Ovary (tissue), 9 donors: Measurements from ENCODE around the gene CCR9. TPM values are rescaled to one million over a fixed set of nuclear protein-coding genes. Genes with fewer than 3 reads are reported as not detected.

Experiments used
- DNase-seq, 5 donors: peaks; one replicate each; pipeline ENCODE4 v3.0.0-alpha.2; 2019 to 2020
- H3K27ac ChIP-seq, 2 donors: fragments of 200-600 bp; one replicate each; pipeline versions ENCODE4 v1.5.1 to v1.8.0; 2019 to 2022
- H3K27me3 ChIP-seq: fragments of 200-600 bp; one replicate; pipeline ENCODE4 v1.8.0; 2022
- H3K36me3 ChIP-seq: fragments of 200-600 bp; sonication (generic); one replicate; pipeline ENCODE4 v1.5.1; 2019
- H3K4me1 ChIP-seq: one replicate; pipeline ENCODE4 v1.8.1; 2013; ENCODE audit warnings: mild to moderate bottlenecking, moderate library complexity; ENCODE audit not compliant: insufficient read depth
- H3K4me3 ChIP-seq: fragments of 200-600 bp; sonication (generic); one replicate; pipeline ENCODE4 v1.5.1; 2017
- H3K9me3 ChIP-seq, 2 donors: fragments of 200-600 bp in 1 of 2; sonication (generic) in 1 of 2; one replicate each; pipeline versions ENCODE4 v1.5.1 to v1.8.1; 2013 to 2019; ENCODE audit warnings: mild to moderate bottlenecking in 1 of 2, moderate library complexity in 1 of 2
- CTCF ChIP-seq, 3 donors: fragments of 450-650 bp in 2 of 3; fragments of 200-600 bp in 1 of 3; IDR thresholded peaks; one replicate each; pipeline versions ENCODE4 v1.5.1 to v1.8.0; 2016 to 2022; ENCODE audit warnings: antibody characterized with exemption in 3 of 3, mild to moderate bottlenecking in 1 of 3
- EP300 ChIP-seq: sonication (generic); formaldehyde crosslinking; IDR thresholded peaks from one replicate; pipeline ENCODE4 v1.6.1; 2017; ENCODE audit warnings: antibody characterized with exemption
- POLR2A ChIP-seq: fragments of 450-650 bp; IDR thresholded peaks from one replicate; pipeline ENCODE4 v1.6.1; 2017; ENCODE audit warnings: antibody characterized with exemption, mild to moderate bottlenecking, moderate library complexity
- WGBS, 3 donors: extraction: QIAGEN DNeasy Blood & Tissue Kit in 1 of 3; methylation state at CpG; one replicate each; pipeline versions ENCODE4 v1.1.5 to v1.1.7; 2013 to 2017; 5-methylcytosine and 5-hydroxymethylcytosine counted together
- intact Hi-C, 4 donors: fragments of 100-400 bp; cut with DNase I; formaldehyde crosslinking; loops; one replicate each; pipeline versions ENCODE4 v1.11.0 to v1.15.1; 2022 to 2023
- polyA plus RNA-seq, 2 donors: library from polyadenylated mRNA; stranded (reverse); fragments of 200-250 nt in 1 of 2; fragments of 350-450 nt in 1 of 2; fragmentation: Illumina TruSeq in 1 of 2; extraction: RNeasy Lipid Tissue Mini Kit (QIAGEN cat#74804) in 1 of 2; gene quantifications; one replicate each; pipeline ENCODE4 v1.2.3, GENCODE V29; 2013 to 2014
- total RNA-seq, 7 donors: library from RNA; depleted of rRNA in 2 of 7; stranded (reverse); fragments of >200 nt in 2 of 7; fragmentation: NEBNext Ultra II Directional in 3 of 7; extraction: Animal tissue kit (Norgen Biotek cat#: 25700) in 3 of 7; gene quantifications; one replicate each; pipeline versions ENCODE4 v1.1.0 to v1.2.4, GENCODE V29; 2016 to 2023
- donor health status: DM: no; HTN: no; CAD: no; lungs with moderate emphysema.
- donor health status: DM: no; HTN: no; CAD: no.
- donor health status: Bipolar disorder and iron deficiency.
- donor health status: DM: yes; HTN: yes; CAD: no.
- donor health status: DM: no; HTN: no; CAD: no.
- donor health status: DM: yes; HTN: yes; CAD: no.

Gene CCR9
- total and polyA plus RNA-seq, 9 donors, result 0.05 to 0.24 (median 0.09) TPM; not detected in 5

- intact Hi-C loops, result no loop called here
- Histone ChIP-seq H3K4me3 (no peak overlapping the region), H3K27me3 (no peaks in the 10 kb centered on the region), H3K4me1 (peaks cover 4% of the 10 kb centered on the region), H3K9me3 (no peaks in the 10 kb centered on the region), H3K36me3 (no peaks in the 10 kb centered on the region), H3K27ac (no peak overlapping the region)
- DNase-seq, result no peak
- WGBS, 3 donors, result 93 to 95% (median 95%) methylated on average over 6 of the region's 6 CpGs
- TF ChIP-seq CTCF (IDR thresholded peaks at IDR 0.05), result no peak
- TF ChIP-seq EP300, result no peak
- TF ChIP-seq POLR2A, result no peak
Measured at GRCh38 chr3:45948881-45949280, 62.5 kb downstream of the CCR9 start.

GRCh38 chr3:45949432-45949831 lies 63.1 kb downstream of the CCR9 start:
- no peaks in the 10 kb centered on the region for H3K36me3 ChIP-seq
- H3K27me3 ChIP-seq, result no peaks in the 10 kb centered on the region
- H3K9me3 ChIP-seq, result no peaks in the 10 kb centered on the region
- no peak for DNase-seq
- H3K4me1 ChIP-seq, result peaks cover 4% of the 10 kb centered on the region
- H3K4me3 ChIP-seq, result no peak overlapping the region
- 93 to 100% (median 96%) methylated on average over 3 to 4 of the region's 4 CpGs for WGBS, 3 donors
- TF ChIP-seq CTCF (IDR thresholded peaks at IDR 0.05), result no peak
- TF ChIP-seq POLR2A, result no peak
- TF ChIP-seq EP300, result no peak
- intact Hi-C loops, result no loop called here
- no peak overlapping the region for H3K27ac ChIP-seq

- 91 to 95% (median 94%) methylated on average over 2 of the region's 2 CpGs for WGBS, 3 donors
- TF ChIP-seq CTCF (IDR thresholded peaks at IDR 0.05), result no peak
- TF ChIP-seq EP300, result no peak
- no peak for TF ChIP-seq POLR2A
Measured at GRCh38 chr3:45950131-45950530, 63.8 kb downstream of the CCR9 start.

GRCh38 chr3:45950686-45951600 lies 64.6 kb downstream of the CCR9 start:
- no peaks in the 10 kb centered on the region for H3K36me3 ChIP-seq

More at GRCh38 chr3:45950131-45950530, 63.8 kb downstream of the CCR9 start:
- Histone ChIP-seq H3K4me3 (no peak overlapping the region), H3K9me3 (no peaks in the 10 kb centered on the region), H3K36me3 (no peaks in the 10 kb centered on the region), H3K27ac (no peak overlapping the region), H3K4me1 (peaks cover 4% of the 10 kb centered on the region), H3K27me3 (no peaks in the 10 kb centered on the region)
- no peak for DNase-seq
- intact Hi-C loops, result loop anchor here in 1 of 4 donors (5.0 kb wide), 1 partner anchor 112 kb away; no protein-coding TSS in a partner anchor

More at GRCh38 chr3:45950686-45951600, 64.6 kb downstream of the CCR9 start:
- no peaks in the 10 kb centered on the region for H3K9me3 ChIP-seq
- H3K4me1 ChIP-seq, result peaks cover 4% of the 10 kb centered on the region
- 96 to 99% (median 97%) methylated on average over 6 of the region's 6 CpGs for WGBS, 3 donors
- H3K4me3 ChIP-seq, result no peak overlapping the region
- TF ChIP-seq CTCF (IDR thresholded peaks at IDR 0.05) (no peak), EP300 (no peak), POLR2A (no peak)
- no peaks in the 10 kb centered on the region for H3K27me3 ChIP-seq
- intact Hi-C loops, result loop anchor here in 1 of 4 donors (5.0 kb wide), 1 partner anchor 111 kb away; no protein-coding TSS in a partner anchor
- no peak for DNase-seq
- no peak overlapping the region for H3K27ac ChIP-seq
